CD4-positive, alpha-beta T cell treated with Interleukin-15 for 4 hours (primary cell): ENCODE data around the gene CNOT1.
"Not testable (repeated sequence)": the region's sequence is repeated elsewhere in the genome, so short reads cannot be mapped to it uniquely, and the experiment has no call there.

Experiments used
- DNase-seq: peaks from one replicate; pipeline ENCODE4 v3.0.0-alpha.2; 2020; ENCODE audit warnings: low spot score

Gene CNOT1

GRCh38 chr16:58501242-58502131, 128.1 kb downstream of the CNOT1 start:
- peak; percentile 17 for DNase-seq

DNA sequence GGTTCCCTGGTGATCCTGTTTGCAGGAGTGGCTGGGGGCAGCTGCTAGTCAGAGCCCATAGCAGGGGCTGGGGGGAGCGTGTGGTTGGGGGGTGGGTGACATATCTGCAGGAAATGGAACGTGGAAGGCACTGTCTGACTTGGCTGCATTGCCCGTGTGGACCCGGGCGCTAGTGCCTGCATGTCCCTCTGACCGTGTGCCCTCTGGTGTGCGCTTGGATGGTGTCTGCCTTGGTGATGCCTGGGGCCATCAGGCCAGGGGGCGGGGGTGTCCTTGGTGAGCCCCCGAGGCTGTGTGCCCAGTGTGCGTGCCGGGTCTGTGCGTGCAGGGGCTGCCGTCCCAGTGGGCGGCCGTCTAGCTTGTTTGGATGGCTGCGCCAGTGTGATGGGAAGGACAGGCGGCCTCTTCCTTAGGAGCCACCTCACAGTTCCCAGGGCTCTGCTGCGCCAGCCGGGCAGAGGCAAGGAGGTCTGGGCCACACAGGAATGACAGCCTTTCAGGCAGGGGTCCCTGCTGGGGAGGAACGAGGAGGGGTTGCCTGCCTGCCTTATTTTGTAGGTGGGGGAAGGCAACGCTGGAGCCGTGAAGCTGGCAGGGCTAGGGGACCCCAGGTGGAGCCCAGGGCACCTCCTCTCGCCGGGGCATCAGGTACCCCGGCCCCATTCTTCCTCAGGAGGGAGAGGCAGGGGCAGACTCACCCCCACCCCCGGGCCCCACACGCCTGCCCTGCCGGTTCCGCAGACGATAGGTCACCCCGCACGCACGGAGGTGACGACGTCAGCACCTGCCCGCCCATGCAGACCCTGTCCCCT, 129.0 kb downstream of the CNOT1 start:
- no peak for DNase-seq

DNA sequence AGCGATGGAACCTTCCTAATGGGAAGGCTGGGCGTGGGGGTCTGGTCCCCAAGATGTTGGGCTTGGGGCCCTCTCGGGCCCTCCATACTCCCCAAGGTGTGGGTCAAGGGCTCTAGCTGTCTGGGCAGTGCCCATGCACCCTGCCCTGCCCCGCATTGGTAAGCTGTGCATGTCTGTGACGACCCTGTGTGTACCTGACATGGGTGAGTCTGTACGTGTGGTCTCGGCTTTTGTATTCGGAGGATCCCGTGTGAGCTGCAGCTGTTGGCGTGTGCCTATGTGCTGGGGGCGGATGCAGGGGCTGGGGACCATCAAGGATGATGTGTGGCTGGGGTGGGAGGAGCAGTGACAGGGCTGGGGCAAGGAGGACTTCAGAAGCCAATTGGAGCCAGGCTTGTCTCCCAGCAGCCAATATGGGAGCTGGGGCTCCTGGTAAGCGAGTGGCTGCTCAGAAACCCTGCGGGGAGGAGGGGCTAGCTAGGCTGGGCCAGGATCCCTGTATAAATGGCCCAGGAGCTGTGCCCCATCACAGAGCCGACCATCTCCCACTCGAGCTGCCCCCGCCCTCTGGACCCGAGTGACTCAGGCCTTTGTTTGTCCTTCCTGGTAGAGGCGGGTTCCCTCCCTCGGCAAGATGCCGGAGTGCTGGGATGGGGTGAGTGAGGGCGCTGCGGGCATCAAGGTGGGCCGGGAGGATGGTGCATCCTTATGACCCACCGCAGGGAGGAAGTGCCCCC, 129.8 kb downstream of the CNOT1 start, which contains the start of gene NDRG4:
TSS of gene NDRG4 (plus strand) at position 529 of the 737 bp plus-strand sequence. CDS start at position 635, 106 bp downstream.
- DNase-seq = peak; percentile 2

- DNase-seq = no peak
Measured at GRCh38 chr16:58499092-58499511, 130.5 kb downstream of the CNOT1 start.

DNA sequence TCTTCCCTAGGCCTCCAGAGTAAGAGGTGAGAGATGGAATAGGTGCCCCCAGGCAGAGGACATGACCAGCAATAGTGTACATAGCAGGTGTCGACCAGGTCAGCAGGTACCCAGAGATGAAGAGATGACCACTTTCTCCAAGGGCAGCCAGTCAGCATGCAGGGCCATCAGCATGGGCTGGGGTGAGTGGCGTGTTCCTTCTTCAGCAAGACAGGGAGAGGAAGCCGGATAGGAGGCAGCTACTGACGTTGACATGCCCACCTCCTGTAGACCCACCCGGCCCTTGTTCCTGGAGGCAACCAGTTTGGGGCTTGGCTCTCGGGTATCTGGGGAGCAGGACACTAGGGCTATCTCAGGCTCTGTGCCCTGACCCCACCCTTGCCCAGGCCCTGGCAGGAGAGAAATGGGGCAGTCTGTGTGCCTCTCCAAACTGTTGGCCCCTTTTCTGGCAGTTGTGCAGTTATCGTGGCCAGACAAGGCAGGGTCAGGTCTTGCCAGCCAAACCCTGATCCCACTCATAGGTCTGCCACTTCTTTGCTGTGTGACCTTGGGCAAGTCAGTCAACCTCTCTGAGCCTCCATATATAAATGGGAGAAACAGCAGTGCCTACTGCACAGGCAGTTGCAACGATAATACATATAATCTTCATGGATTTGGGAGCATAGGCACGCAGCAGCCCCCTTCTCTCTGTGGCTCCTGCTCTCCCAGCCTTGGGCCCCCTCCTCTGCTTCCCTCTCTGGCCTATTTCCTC, 131.1 kb downstream of the CNOT1 start:
- no peak for DNase-seq

DNA sequence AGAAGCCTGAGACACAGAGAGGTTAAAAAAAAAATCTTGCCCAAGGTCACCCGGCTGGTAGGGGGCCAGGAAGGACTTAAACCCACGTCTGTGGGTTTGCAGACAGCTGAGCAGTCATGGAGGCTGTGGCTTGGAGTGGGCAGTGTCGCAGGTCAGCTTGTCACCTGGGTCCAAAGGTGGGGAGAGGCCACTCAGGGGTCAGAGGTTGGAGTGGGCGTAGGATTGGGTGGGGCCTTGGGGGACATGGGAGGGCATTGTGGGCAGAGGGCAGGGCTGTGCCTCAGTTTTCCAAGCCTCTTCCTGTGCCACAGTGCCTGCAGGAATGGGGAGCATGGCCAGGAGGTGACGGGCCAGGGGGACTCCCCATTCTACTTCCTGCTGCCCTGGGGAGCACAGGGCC, 131.7 kb downstream of the CNOT1 start:
- no peak for DNase-seq

GRCh38 chr16:58497468-58497867, 132.2 kb downstream of the CNOT1 start:
- no peak for DNase-seq

- no peak for DNase-seq
Measured at GRCh38 chr16:58495521-58496331, 133.9 kb downstream of the CNOT1 start.

DNA sequence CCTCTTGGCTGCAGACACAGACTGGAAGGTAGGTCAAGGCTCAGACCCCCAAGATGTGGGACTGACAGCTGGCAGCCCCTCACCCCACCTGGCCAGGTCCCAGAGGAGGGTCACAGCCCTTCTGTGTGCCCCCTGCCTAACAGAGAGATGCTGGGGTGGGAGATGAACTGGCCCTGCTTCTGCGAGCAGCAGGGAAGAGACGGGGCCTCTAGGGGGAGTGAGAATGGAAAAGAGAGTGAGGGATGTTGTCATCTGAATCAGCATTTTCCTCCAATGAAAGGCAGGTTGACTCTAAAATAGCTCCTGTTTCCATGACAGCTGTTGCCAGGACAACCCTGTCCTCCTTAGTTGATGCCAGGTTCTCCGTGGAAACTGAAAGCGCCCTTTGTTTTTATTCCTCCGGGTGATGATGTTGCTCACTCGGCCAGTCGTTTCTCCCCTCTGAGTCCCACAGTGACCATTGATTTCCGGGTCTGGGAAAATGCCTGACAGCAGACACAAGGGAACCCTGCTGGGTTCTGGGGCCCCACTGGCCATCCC, 134.6 kb downstream of the CNOT1 start:
- peak; percentile 38 for DNase-seq

- no peak for DNase-seq
Measured at GRCh38 chr16:58493756-58494431, 135.7 kb downstream of the CNOT1 start.

- no peak for DNase-seq
Measured at GRCh38 chr16:58492735-58493134, 136.9 kb downstream of the CNOT1 start.

- no peak for DNase-seq
Measured at GRCh38 chr16:58492066-58492465, 137.6 kb downstream of the CNOT1 start.

DNA sequence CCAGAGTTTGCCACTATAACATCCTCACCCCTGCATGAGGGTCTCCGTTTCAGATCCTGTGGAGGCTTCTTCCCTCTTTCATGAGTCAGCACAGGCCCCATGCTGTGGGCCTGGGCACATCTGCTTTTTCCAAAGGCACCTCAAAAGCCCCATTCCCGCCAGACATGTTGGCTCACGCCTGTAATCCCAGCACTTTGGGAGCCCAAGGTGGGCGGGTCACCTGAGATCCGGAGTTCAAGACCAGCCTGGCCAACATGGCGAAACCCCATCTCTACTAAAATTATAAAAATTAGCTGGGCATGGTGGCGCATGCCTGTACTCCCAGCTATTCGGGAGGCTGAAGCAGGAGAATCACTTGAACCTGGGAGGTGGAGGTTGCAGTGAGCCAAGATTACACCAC, 139.1 kb downstream of the CNOT1 start:
- DNase-seq = not testable (repeated sequence)

GRCh38 chr16:58490065-58490464, 139.6 kb downstream of the CNOT1 start:
- no peak for DNase-seq

DNA sequence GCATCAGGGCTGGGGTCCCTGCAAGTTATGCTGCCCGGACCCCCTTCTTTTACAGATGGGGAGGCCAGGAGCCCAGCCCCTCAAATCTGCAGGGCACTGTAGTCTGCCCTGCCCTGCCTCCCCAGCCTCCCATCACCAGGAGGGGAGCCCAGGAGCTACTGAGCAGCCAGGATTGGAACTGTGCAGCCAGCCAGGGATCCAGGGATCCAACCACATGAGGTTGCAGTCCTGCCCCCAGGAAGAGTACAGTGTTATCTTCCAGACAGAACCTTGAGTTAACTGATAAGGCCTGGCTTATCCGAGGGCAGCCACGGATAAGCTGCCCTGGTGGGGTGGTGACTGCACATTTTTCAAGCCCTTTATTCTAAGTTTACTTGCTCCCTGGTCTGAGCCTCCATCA, 141.1 kb downstream of the CNOT1 start:
- no peak for DNase-seq

DNA sequence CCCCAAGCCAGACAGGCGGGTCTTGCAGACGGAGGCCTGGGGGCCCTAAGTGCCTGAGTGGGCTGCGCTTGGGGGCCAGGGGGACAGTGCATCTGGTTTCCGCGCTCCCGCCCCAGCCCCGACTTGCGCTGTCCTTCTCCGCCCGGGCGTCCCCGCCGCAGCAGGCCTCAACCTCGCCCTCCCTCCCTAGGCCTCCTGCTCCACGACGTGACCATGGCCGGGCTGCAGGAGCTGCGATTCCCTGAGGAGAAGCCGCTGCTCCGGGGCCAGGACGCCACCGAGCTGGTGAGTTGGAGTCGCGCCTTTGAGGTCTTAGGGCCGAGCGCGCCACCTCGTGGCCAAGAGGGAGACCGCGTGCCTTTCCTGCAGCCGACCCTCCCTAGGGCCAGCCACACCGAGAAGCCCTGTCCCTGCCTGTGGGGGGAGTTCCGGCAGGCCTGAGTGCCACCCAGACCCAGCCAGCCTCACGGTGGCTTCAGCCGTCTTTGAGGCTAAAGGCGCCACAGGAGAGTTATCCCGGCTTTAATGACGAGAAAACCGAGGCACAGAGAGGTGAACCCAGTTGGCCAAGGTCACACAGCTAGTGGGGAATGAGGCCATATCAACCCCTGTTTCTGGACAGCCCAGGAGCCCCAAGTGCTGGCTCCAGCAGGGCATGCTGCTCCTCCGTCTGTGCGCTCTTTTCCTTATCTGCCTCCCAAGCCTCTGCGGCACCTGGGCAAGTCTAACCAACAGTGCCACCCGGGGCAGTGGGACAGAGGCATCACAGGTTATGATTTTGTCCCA, 141.9 kb downstream of the CNOT1 start:
- DNase-seq = peak; percentile 66

- no peak for DNase-seq
Measured at GRCh38 chr16:58485184-58485887, 144.3 kb downstream of the CNOT1 start.

- no peak for DNase-seq
Measured at GRCh38 chr16:58481931-58482330, 147.7 kb downstream of the CNOT1 start.
